ENCODE measurements around the gene ALAS1. TPM values are rescaled to one million over a fixed set of nuclear protein-coding genes. Genes with fewer than 3 reads are reported as not detected.

ALAS1 gene
- polyA plus RNA-seq, 1 experiment: 61.7 TPM

GRCh38 chr3:52221563-52222318 is 23.8 kb downstream of the ALAS1 start:
- H3K27ac ChIP-seq (ENCODE audit: low read depth, low read length): no peak overlapping the region
- no peaks in the 10 kb centered on the region for H3K27me3 ChIP-seq (ENCODE audit: control insufficient read depth, insufficient read depth, low read length)
- no peaks in the 10 kb centered on the region for H3K9me3 ChIP-seq (ENCODE audit: control insufficient read depth, insufficient read depth, low read length)
- TF ChIP-seq CTCF (IDR thresholded peaks at IDR 0.05; ENCODE audit: low read depth, low read length): no peak
- H3K4me3 ChIP-seq (ENCODE audit: low read depth, low read length): no peak overlapping the region
- CTCF ChIA-PET: interaction anchor here (1.7 to 5.9 kb wide), 10 partner anchors 8 to 225 kb away, joined by 4 to 128 read pairs (median 19); partner anchors contain the start of gene WDR82
- no peak for DNase-seq (ENCODE audit: low read depth, low spot score)
- POLR2A ChIA-PET: no interaction called here

GRCh38 chr3:52222319-52223221 is 24.6 kb downstream of the ALAS1 start:
- no peak for DNase-seq (ENCODE audit: low read depth, low spot score)
- CTCF ChIA-PET: interaction anchor here (1.8 to 5.9 kb wide), 4 partner anchors 9 to 116 kb away, joined by 6 to 128 read pairs (median 45); no protein-coding TSS in a partner anchor

GRCh38 chr3:52223449-52224408 is 25.8 kb downstream of the ALAS1 start:
- no peak for DNase-seq (ENCODE audit: low read depth, low spot score)
- TF ChIP-seq CTCF (IDR thresholded peaks at IDR 0.05; ENCODE audit: low read depth, low read length): no peak
- no peaks in the 10 kb centered on the region for H3K27me3 ChIP-seq (ENCODE audit: control insufficient read depth, insufficient read depth, low read length)
- ChIA-PET POLR2A (no interaction called here), CTCF (interaction anchor here (4.2 to 5.9 kb wide), 2 partner anchors 13 to 115 kb away, joined by 38 to 128 read pairs; no protein-coding TSS in a partner anchor)
- no peaks in the 10 kb centered on the region for H3K9me3 ChIP-seq (ENCODE audit: control insufficient read depth, insufficient read depth, low read length)
- H3K27ac ChIP-seq (ENCODE audit: low read depth, low read length): no peak overlapping the region
- H3K4me3 ChIP-seq (ENCODE audit: low read depth, low read length): no peak overlapping the region

More at GRCh38 chr3:52222319-52223221, 24.6 kb downstream of the ALAS1 start:
- no peaks in the 10 kb centered on the region for H3K9me3 ChIP-seq (ENCODE audit: control insufficient read depth, insufficient read depth, low read length)
- no peak overlapping the region for H3K27ac ChIP-seq (ENCODE audit: low read depth, low read length)
- TF ChIP-seq CTCF (IDR thresholded peaks at IDR 0.05; ENCODE audit: low read depth, low read length): no peak
- H3K27me3 ChIP-seq (ENCODE audit: control insufficient read depth, insufficient read depth, low read length): no peaks in the 10 kb centered on the region
- POLR2A ChIA-PET: no interaction called here
- no peak overlapping the region for H3K4me3 ChIP-seq (ENCODE audit: low read depth, low read length)

GRCh38 chr3:52225452-52226228 is 27.7 kb downstream of the ALAS1 start, which contains the start of gene TLR9:
TLR9 (minus strand) TSS chr3:52225645; CDS start chr3:52225529, 116 bp downstream.
- H3K4me3 ChIP-seq (ENCODE audit: low read depth, low read length): no peak within 1 kb of the TSS
- ChIA-PET CTCF (interaction anchor here (1.8 kb wide), 1 partner anchor 114 kb away, joined by 19 read pairs; no protein-coding TSS in a partner anchor), POLR2A (no interaction called here)
- no peak for DNase-seq (ENCODE audit: low read depth, low spot score)
- no peak for TF ChIP-seq CTCF (IDR thresholded peaks at IDR 0.05; ENCODE audit: low read depth, low read length)
- no peak within 1 kb of the TSS for H3K27ac ChIP-seq (ENCODE audit: low read depth, low read length)
- H3K27me3 ChIP-seq (ENCODE audit: control insufficient read depth, insufficient read depth, low read length): no peaks in the 10 kb centered on the region
- H3K9me3 ChIP-seq (ENCODE audit: control insufficient read depth, insufficient read depth, low read length): no peaks in the 10 kb centered on the region
